HepG2 (cell line): ENCODE measurements around the gene AKNA. TPM values are rescaled to one million over a fixed set of nuclear protein-coding genes. Genes with fewer than 3 reads are reported as not detected.
A peak's percentile ranks its signal among the peaks of the same experiment; 100 is the strongest.

Source experiments
- ATAC-seq: fragments of 200-7000 bp; cut with Tn5 transposase; 3 replicates; pipeline ENCODE4 v1.9.1; 2020; ENCODE audit warnings: mild to moderate bottlenecking, moderate library complexity
- BruUV-seq: library from RNA; stranded (reverse); fragments of 400-500 nt; replicated peaks from 2 replicates; lab custom pipeline; 2021; lab: Mats Ljungman, UMichigan
- CTCF ChIA-PET: fragments of 300-600 bp; formaldehyde crosslinking; extraction: SDS; loops from one replicate; lab custom pipeline; 2021; ENCODE audit warnings: low total read pairs, inconsistent platforms, low intra/inter-chr PET ratio; lab: Yijun Ruan, JAX
- POLR2A ChIA-PET: fragments of 350-600 bp; sonication (Branson Sonifier 250); formaldehyde crosslinking; loops from one replicate; lab custom pipeline; 2020; ENCODE audit warnings: antibody characterized with exemption, inconsistent platforms; lab: Yijun Ruan, JAX
- DNase-seq: peaks from one replicate; pipeline ENCODE4 v3.0.0-alpha.2; 2015; ENCODE audit warnings: low spot score
- FAIRE-seq: peaks from 3 replicates; lab custom pipeline; 2011; peaks lifted over from hg19 to GRCh38; lab: Jason Lieb, UNC
- H2AFZ ChIP-seq: one replicate; pipeline ENCODE4 v1.6.1; 2011; ENCODE audit warnings: low read length, inconsistent platforms
- H3K27ac ChIP-seq: fragments of 300-600 bp; 3 replicates; pipeline ENCODE4 v1.8.0; 2011; ENCODE audit warnings: mixed run types, mild to moderate bottlenecking, mixed read lengths, low read length, inconsistent platforms; ENCODE audit not compliant: insufficient read depth; ENCODE audit errors: extremely low read length
- H3K27me3 ChIP-seq, 2 experiments: fragments of 200-600 bp in 1 of 2; 2 replicates in 1 of 2; 3 replicates in 1 of 2; pipeline versions ENCODE4 v1.6.0 to v1.8.0; 2011; ENCODE audit warnings: low read length in 2 of 2, mild to moderate bottlenecking in 2 of 2, moderate library complexity in 2 of 2, inconsistent platforms in 1 of 2; ENCODE audit not compliant: insufficient read depth in 2 of 2, control insufficient read depth in 1 of 2
- H3K36me3 ChIP-seq, 2 experiments: fragments of 200-600 bp in 1 of 2; replicated peaks in 1 of 2; 2 replicates in 1 of 2; 3 replicates in 1 of 2; pipeline versions ENCODE4 v1.5.1 to v1.8.0; 2011; ENCODE audit warnings: low read length in 2 of 2, inconsistent platforms in 1 of 2; ENCODE audit not compliant: insufficient read depth in 2 of 2, control insufficient read depth in 1 of 2
- H3K4me1 ChIP-seq: 2 replicates; pipeline ENCODE4 v1.5.1; 2012; ENCODE audit warnings: low read length, inconsistent platforms; ENCODE audit not compliant: insufficient read depth
- H3K4me2 ChIP-seq: 2 replicates; pipeline ENCODE4 v1.6.0; 2011; ENCODE audit warnings: low read depth, low read length, inconsistent platforms
- H3K4me3 ChIP-seq, 3 experiments: fragments of 200-600 bp in 1 of 3; sonication (generic), shearing (Covaris generic) in 1 of 3; replicated peaks in 1 of 3; 2 replicates each; pipeline ENCODE4 v1.5.1; 2011 to 2016; ENCODE audit warnings: low read length in 3 of 3, inconsistent platforms in 2 of 3, low read depth in 2 of 3, mild to moderate bottlenecking in 2 of 3, control low read depth in 1 of 3, mixed read lengths in 1 of 3; ENCODE audit not compliant: insufficient read depth in 1 of 3
- H3K79me2 ChIP-seq: one replicate; pipeline ENCODE4 v1.6.1; 2011; ENCODE audit warnings: low read length, inconsistent platforms; ENCODE audit not compliant: insufficient read depth
- H3K9ac ChIP-seq: 2 replicates; pipeline ENCODE4 v1.6.0; 2011; ENCODE audit warnings: mild to moderate bottlenecking, low read depth, low read length, inconsistent platforms; ENCODE audit not compliant: insufficient read depth
- H3K9me3 ChIP-seq: 2 replicates; pipeline ENCODE4 v1.5.1; 2012; ENCODE audit warnings: mild to moderate bottlenecking, low read length
- H4K20me1 ChIP-seq: 2 replicates; pipeline ENCODE4 v1.6.0; 2011; ENCODE audit warnings: inconsistent platforms, mild to moderate bottlenecking, low read length, moderate library complexity; ENCODE audit not compliant: insufficient read depth
- CTCF ChIP-seq: sonication (generic); formaldehyde crosslinking; IDR thresholded peaks from 2 replicates; pipeline ENCODE4 v1.5.0; 2020; ENCODE audit warnings: mild to moderate bottlenecking, missing genetic modification reagents, moderate library complexity
- ELF3 ChIP-seq: IDR thresholded peaks from 2 replicates; pipeline ENCODE4 v1.6.1; 2016; ENCODE audit warnings: missing genetic modification reagents, missing compliant biosample characterization
- GTF3A ChIP-seq: sonication (generic); formaldehyde crosslinking; conservative IDR thresholded peaks from 2 replicates; pipeline ENCODE4 v1.4.0; 2020; ENCODE audit warnings: mild to moderate bottlenecking, missing genetic modification reagents
- MEF2D ChIP-seq: sonication (generic); formaldehyde crosslinking; IDR thresholded peaks from 2 replicates; pipeline ENCODE4 v1.5.1; 2020; ENCODE audit warnings: mild to moderate bottlenecking, missing genetic modification reagents
- MIER3 ChIP-seq: IDR thresholded peaks from 2 replicates; pipeline ENCODE4 v1.6.1; 2016; ENCODE audit warnings: missing compliant biosample characterization, borderline replicate concordance
- NCOA5 ChIP-seq: sonication (generic); formaldehyde crosslinking; IDR thresholded peaks from 2 replicates; pipeline ENCODE4 v1.4.0; 2020; ENCODE audit warnings: missing genetic modification reagents
- POLR2G ChIP-seq: fragments of 200-400 bp; formaldehyde crosslinking; IDR thresholded peaks from 2 replicates; pipeline ENCODE4 v1.6.1; 2018; ENCODE audit warnings: mild to moderate bottlenecking, low read depth, low read length, moderate library complexity
- SP1 ChIP-seq, 2 experiments: fragments of 450-650 bp in 1 of 2; sonication (generic) in 1 of 2; formaldehyde crosslinking in 1 of 2; IDR thresholded peaks; 2 replicates each; pipeline versions ENCODE4 v1.4.0 to v1.6.1; 2016 to 2020; ENCODE audit warnings: missing genetic modification reagents in 1 of 2
- SP5 ChIP-seq: IDR thresholded peaks from 2 replicates; pipeline ENCODE4 v1.6.1; 2016; ENCODE audit warnings: low read depth, borderline replicate concordance
- ZEB1 ChIP-seq: IDR thresholded peaks from 2 replicates; pipeline ENCODE4 v1.6.1; 2012; ENCODE audit warnings: mild to moderate bottlenecking, low read depth, inconsistent platforms; ENCODE audit not compliant: insufficient replicate concordance
- ZNF225 ChIP-seq: sonication (generic); formaldehyde crosslinking; IDR thresholded peaks from 2 replicates; pipeline ENCODE4 v1.4.0; 2020; ENCODE audit warnings: mild to moderate bottlenecking, missing genetic modification reagents
- ZNF33B ChIP-seq: sonication (generic); formaldehyde crosslinking; IDR thresholded peaks from 2 replicates; pipeline ENCODE4 v1.5.1; 2020; ENCODE audit warnings: mild to moderate bottlenecking, missing genetic modification reagents
- ZZZ3 ChIP-seq: sonication (generic); formaldehyde crosslinking; IDR thresholded peaks from 2 replicates; pipeline ENCODE4 v1.4.0; 2020; ENCODE audit warnings: missing genetic modification reagents, mild to moderate bottlenecking, borderline replicate concordance
- WGBS: methylation state at CpG from one replicate; pipeline ENCODE4 v1.1.6; 2017; ENCODE audit warnings: low lambda C conversion rate; 5-methylcytosine and 5-hydroxymethylcytosine counted together
- in situ Hi-C: cut with HindIII; loops from 2 replicates; pipeline ENCODE4 v1.10.0; 2017; ENCODE audit warnings: low pct_unique_long_range_greater_than_20kb; ENCODE audit not compliant: extremely low pct_ligation_motif_present
- intact Hi-C: fragments of 100-400 bp; cut with micrococcal nuclease; formaldehyde crosslinking; loops from one replicate; pipeline ENCODE4 v1.10.0; 2022; ENCODE audit not compliant: unreplicated experiment
- polyA plus RNA-seq, 8 experiments: library from polyadenylated mRNA; depleted of rRNA in 3 of 8; stranded (reverse) in 7 of 8; unstranded in 1 of 8; fragments of >200 nt; fragmentation: Illumina TruSeq in 4 of 8; extraction: Trizol in 4 of 8; gene quantifications; 2 replicates each; pipeline versions ENCODE4 v1.2.1 to v1.2.3, GENCODE V29; 2011 to 2016; ENCODE audit warnings: low read depth in 4 of 8, missing spikeins in 1 of 8, mixed read lengths in 1 of 8; ENCODE audit not compliant: insufficient read depth in 1 of 8
- total RNA-seq, 5 experiments: library from RNA; depleted of rRNA; stranded (reverse); fragments of >200 nt; fragmentation: Illumina TruSeq; extraction: Trizol; gene quantifications; 2 replicates each; pipeline ENCODE4 v1.2.3, GENCODE V29; 2016; ENCODE audit warnings: low read depth in 1 of 5
- TF ChIP-seq, protein P1 (sequence below): sonication (generic); formaldehyde crosslinking; conservative IDR thresholded peaks from 2 replicates; pipeline ENCODE4 v1.8.1; 2023; ENCODE audit warnings: missing genetic modification reagents

The AKNA gene
- total and polyA plus RNA-seq, 2 of the 13 experiments (the other 11 are each of a cell fraction or from before 2014, with no cell fraction given): 3.0 to 3.1 TPM

- Histone ChIP-seq H2AFZ (no peak overlapping the region), H3K27me3 (no peaks in the 10 kb centered on the region), H3K79me2 (no peaks in the 10 kb centered on the region), H3K4me1 (peaks cover 51% of the 10 kb centered on the region), H3K27ac (no peak overlapping the region), H4K20me1 (0 out of 2 replicates have a peak, but pooled peaks cover 5% of the 10 kb centered on the region), H3K4me3 (no peak overlapping the region), H3K36me3 (0 out of 5 replicates have a peak, but pooled peaks cover 0 to 3% of the 10 kb centered on the region in 2 experiments), H3K9me3 (no peaks in the 10 kb centered on the region), H3K4me2 (no peak overlapping the region), H3K9ac (no peak overlapping the region)
- ChIA-PET CTCF (no interaction called here), POLR2A (no interaction called here)
- no TSS peak for BruUV-seq
- no peak for DNase-seq
- intact Hi-C loops (no loop called here), in situ Hi-C loops (no loop called here)
- no peak for ATAC-seq
- 87% methylated on average over 8 of the region's 8 CpGs for WGBS
- no peak for FAIRE-seq
- TF ChIP-seq ZNF33B (CRISPR knock-in tag) (no peak), ELF3 (CRISPR knock-in tag) (no peak), ZEB1 (no peak), MEF2D (CRISPR knock-in tag) (no peak), MIER3 (no peak)
Measured at GRCh38 chr9:114383521-114384231, 4.1 kb downstream of the AKNA start.

DNA sequence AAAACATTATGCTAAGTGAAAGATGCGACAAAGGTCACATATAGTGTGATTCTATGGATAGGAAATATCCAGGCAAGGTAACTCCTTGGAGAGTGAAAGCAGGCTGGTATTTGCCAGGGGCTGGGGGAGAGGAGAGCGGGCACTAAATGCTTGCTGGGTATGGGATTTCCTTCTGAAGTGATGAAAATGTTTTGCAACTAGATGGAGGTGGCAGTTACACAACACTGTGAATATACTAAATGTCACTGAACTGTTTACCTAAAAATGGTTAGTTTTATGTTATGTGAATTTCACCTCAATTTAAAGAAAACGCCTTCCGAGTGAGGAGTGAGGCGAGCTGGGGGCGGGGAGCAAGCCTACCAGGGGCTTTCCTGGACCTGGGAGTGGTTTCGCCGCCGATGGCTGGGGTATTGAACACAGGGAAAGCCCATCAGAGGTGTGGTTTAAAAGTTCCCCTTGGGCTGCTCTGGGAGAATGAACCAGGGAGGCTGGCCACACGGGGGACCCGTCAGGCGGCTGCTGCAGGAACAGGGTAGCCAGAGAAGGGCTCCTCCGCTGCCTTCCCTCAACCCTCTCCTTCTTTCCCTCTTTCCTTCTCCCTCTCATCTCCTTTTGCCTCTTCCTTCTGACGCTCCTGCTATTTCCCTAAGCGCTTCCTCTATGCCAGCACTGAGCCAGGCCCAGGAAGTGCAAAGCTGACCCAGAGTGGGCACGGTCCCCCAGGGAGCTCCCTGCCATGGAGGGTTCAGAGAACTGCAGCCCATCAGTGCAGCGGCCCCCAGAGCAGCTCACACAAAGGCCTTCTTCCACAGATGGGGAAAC is 4.9 kb downstream of the AKNA start:
- ChIA-PET CTCF (no interaction called here), POLR2A (no interaction called here)
- WGBS: 88% methylated on average over 17 of the region's 17 CpGs
- BruUV-seq: no TSS peak
- Histone ChIP-seq H3K36me3 (0 out of 5 replicates have a peak, but pooled peaks cover 0 to 3% of the 10 kb centered on the region in 2 experiments), H2AFZ (no peak overlapping the region), H3K27ac (no peak overlapping the region), H3K4me2 (no peak overlapping the region), H4K20me1 (0 out of 2 replicates have a peak, but pooled peaks cover 5% of the 10 kb centered on the region), H3K79me2 (no peaks in the 10 kb centered on the region), H3K9ac (no peak overlapping the region), H3K27me3 (no peaks in the 10 kb centered on the region), H3K4me3 (no peak overlapping the region), H3K9me3 (no peaks in the 10 kb centered on the region), H3K4me1 (peaks cover 45% of the 10 kb centered on the region)
- no peak for FAIRE-seq
- intact Hi-C loops (no loop called here), in situ Hi-C loops (no loop called here)
- peak; percentile 21; the same call in 1 of the 3 replicates for ATAC-seq
- no peak for DNase-seq
- no peak for TF ChIP-seq SP5
- no peak for TF ChIP-seq ZNF225 (CRISPR knock-in tag)
- no peak for TF ChIP-seq ZZZ3 (CRISPR knock-in tag)
- TF ChIP-seq NCOA5: no peak
- TF ChIP-seq POLR2G: no peak
- TF ChIP-seq SP1 (IDR thresholded peaks at IDR 0.05): no peak
- TF ChIP-seq SP1 (CRISPR knock-in tag; IDR thresholded peaks at IDR 0.05): no peak
- no peak for TF ChIP-seq GTF3A (CRISPR knock-in tag)
- TF ChIP-seq, protein P1, sequence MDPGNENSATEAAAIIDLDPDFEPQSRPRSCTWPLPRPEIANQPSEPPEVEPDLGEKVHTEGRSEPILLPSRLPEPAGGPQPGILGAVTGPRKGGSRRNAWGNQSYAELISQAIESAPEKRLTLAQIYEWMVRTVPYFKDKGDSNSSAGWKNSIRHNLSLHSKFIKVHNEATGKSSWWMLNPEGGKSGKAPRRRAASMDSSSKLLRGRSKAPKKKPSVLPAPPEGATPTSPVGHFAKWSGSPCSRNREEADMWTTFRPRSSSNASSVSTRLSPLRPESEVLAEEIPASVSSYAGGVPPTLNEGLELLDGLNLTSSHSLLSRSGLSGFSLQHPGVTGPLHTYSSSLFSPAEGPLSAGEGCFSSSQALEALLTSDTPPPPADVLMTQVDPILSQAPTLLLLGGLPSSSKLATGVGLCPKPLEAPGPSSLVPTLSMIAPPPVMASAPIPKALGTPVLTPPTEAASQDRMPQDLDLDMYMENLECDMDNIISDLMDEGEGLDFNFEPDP: 0 out of 2 replicates have a peak, but pooled peaks have one; percentile 36
- peak; percentile 20; the same call in 1 of the 2 replicates for TF ChIP-seq CTCF
